Astrocyte of the cerebellum (primary cell): ENCODE data around the gene XXYLT1.

ENCODE experiments used
- DNase-seq: peaks from one replicate; pipeline ENCODE4 v3.0.0-alpha.2; 2011; ENCODE audit warnings: low read depth
- H3K4me3 ChIP-seq: 2 replicates; pipeline ENCODE4 v1.5.1; 2011; ENCODE audit warnings: mild to moderate bottlenecking, low read depth, low read length, moderate library complexity
- CTCF ChIP-seq: IDR thresholded peaks from 2 replicates; pipeline ENCODE4 v1.5.1; 2012; ENCODE audit warnings: low read length, low read depth, moderate library complexity, mild to moderate bottlenecking; ENCODE audit errors: missing control alignments
- in situ Hi-C: cut with HindIII; loops from 2 replicates; pipeline ENCODE4 v1.10.0; 2017; ENCODE audit warnings: low sequenced_read_pairs

XXYLT1 gene

GRCh38 chr3:195021692-195022091 is 249.3 kb downstream of the XXYLT1 start:
- no peak for DNase-seq
- H3K4me3 ChIP-seq, result no peak overlapping the region
- TF ChIP-seq CTCF, result no peak
- in situ Hi-C loops, result no loop called here

- no peak for DNase-seq
- in situ Hi-C loops, result no loop called here
- no peak overlapping the region for H3K4me3 ChIP-seq
- no peak for TF ChIP-seq CTCF
Observed at GRCh38 chr3:195020921-195021320, 250.0 kb downstream of the XXYLT1 start.

GRCh38 chr3:195020185-195020584 is 250.8 kb downstream of the XXYLT1 start:
- no peak for DNase-seq
- in situ Hi-C loops, result no loop called here
- no peak for TF ChIP-seq CTCF

GRCh38 chr3:195019335-195019734 is 251.6 kb downstream of the XXYLT1 start:
- no peak for TF ChIP-seq CTCF
- DNase-seq, result no peak
- in situ Hi-C loops, result no loop called here
- H3K4me3 ChIP-seq, result no peak overlapping the region

More at GRCh38 chr3:195020185-195020584, 250.8 kb downstream of the XXYLT1 start:
- no peak overlapping the region for H3K4me3 ChIP-seq
